ENCODE measurements around the gene PRKG1. TPM values are rescaled to one million over a fixed set of nuclear protein-coding genes. Genes with fewer than 3 reads are reported as not detected.

PRKG1 gene
- total RNA-seq, 6 experiments from 2014 or later = 1.1 to 2.0 (median 1.3) TPM

DNA sequence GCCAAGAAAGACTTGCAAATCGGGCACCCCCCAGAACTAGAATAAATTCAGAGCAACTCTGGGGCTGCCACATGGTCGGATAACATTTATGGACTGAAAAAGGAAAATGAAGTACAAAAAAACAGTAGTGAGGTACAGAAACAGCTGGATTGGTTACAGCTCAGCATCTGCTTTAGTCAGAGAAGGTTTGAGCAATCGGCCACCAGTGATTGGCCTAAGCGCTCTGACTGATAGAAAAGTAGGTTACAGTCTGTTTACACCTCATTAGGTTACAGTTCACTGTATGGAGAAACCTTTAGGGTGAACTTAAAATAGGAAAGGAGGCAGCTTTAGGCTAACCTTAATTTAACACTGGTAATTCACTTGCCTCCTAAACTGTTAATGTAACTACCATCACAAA, 1137.8 kb downstream of the PRKG1 start:
- intact Hi-C loops (cut with DNase I) = no loop called here
- peak overlapping the region; percentile 76 to 85 (median 81) for H3K27ac ChIP-seq

GRCh38 chr10:52212802-52213201, 1138.5 kb downstream of the PRKG1 start:
- H3K4me3 ChIP-seq = peak overlapping the region in 1 of 3 donors; percentile 2
- H3K36me3 ChIP-seq = no peaks in the 10 kb centered on the region
- DNase-seq = no peak
- TF ChIP-seq, protein P1, sequence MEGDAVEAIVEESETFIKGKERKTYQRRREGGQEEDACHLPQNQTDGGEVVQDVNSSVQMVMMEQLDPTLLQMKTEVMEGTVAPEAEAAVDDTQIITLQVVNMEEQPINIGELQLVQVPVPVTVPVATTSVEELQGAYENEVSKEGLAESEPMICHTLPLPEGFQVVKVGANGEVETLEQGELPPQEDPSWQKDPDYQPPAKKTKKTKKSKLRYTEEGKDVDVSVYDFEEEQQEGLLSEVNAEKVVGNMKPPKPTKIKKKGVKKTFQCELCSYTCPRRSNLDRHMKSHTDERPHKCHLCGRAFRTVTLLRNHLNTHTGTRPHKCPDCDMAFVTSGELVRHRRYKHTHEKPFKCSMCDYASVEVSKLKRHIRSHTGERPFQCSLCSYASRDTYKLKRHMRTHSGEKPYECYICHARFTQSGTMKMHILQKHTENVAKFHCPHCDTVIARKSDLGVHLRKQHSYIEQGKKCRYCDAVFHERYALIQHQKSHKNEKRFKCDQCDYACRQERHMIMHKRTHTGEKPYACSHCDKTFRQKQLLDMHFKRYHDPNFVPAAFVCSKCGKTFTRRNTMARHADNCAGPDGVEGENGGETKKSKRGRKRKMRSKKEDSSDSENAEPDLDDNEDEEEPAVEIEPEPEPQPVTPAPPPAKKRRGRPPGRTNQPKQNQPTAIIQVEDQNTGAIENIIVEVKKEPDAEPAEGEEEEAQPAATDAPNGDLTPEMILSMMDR (IDR thresholded peaks at IDR 0.05) = no peak
- no peak for TF ChIP-seq POLR2A (IDR thresholded peaks at IDR 0.05)
- ATAC-seq = peak; percentile 77 to 91 (median 78)
- peak overlapping the region; percentile 76 to 85 (median 81) for H3K27ac ChIP-seq
- H3K9me3 ChIP-seq = no peaks in the 10 kb centered on the region
- H3K4me1 ChIP-seq = peaks cover 0 to 11% (median 2%) of the 10 kb centered on the region in 4 donors
- WGBS (ENCODE audit: insufficient coverage, low coverage, low lambda C conversion rate, missing lambda C conversion rate) = 29% methylated on average over 4 of the region's 4 CpGs
- intact Hi-C loops (cut with DNase I) = no loop called here
- H3K27me3 ChIP-seq = no peaks in the 10 kb centered on the region

More for the DNA sequence above, 1137.8 kb downstream of the PRKG1 start:
- no peaks in the 10 kb centered on the region for H3K27me3 ChIP-seq
- TF ChIP-seq, protein P1 (IDR thresholded peaks at IDR 0.05) = no peak
- TF ChIP-seq POLR2A (IDR thresholded peaks at IDR 0.05) = no peak
- ATAC-seq (peak; percentile 81 to 91 (median 86)), DNase-seq (peak; percentile 35 to 71 (median 68))
- H3K4me1 ChIP-seq = peaks cover 0 to 11% (median 2%) of the 10 kb centered on the region in 4 donors
- WGBS (ENCODE audit: insufficient coverage, low coverage, low lambda C conversion rate, missing lambda C conversion rate) = 27% methylated on average over 4 of the region's 4 CpGs
- H3K36me3 ChIP-seq = no peaks in the 10 kb centered on the region
- no peak overlapping the region for H3K4me3 ChIP-seq
- no peaks in the 10 kb centered on the region for H3K9me3 ChIP-seq

GRCh38 chr10:52213321-52213752, 1139.0 kb downstream of the PRKG1 start:
- peak overlapping the region; percentile 76 to 85 (median 81) for H3K27ac ChIP-seq
- peak; percentile 59 to 87 (median 68) for ATAC-seq
- DNase-seq = peak in 1 of 3 donors; percentile 19
- H3K9me3 ChIP-seq = no peaks in the 10 kb centered on the region
- no peak for TF ChIP-seq POLR2A (IDR thresholded peaks at IDR 0.05)
- TF ChIP-seq, protein P1 (IDR thresholded peaks at IDR 0.05) = no peak
- peaks cover 0 to 11% (median 2%) of the 10 kb centered on the region in 4 donors for H3K4me1 ChIP-seq
- WGBS (ENCODE audit: insufficient coverage, low coverage, low lambda C conversion rate, missing lambda C conversion rate) = 39% methylated on average over 3 of the region's 3 CpGs
- intact Hi-C loops (cut with DNase I) = no loop called here
- H3K27me3 ChIP-seq = no peaks in the 10 kb centered on the region
- H3K36me3 ChIP-seq = no peaks in the 10 kb centered on the region
- H3K4me3 ChIP-seq = no peak overlapping the region

- Histone ChIP-seq H3K4me1 (peaks cover 0 to 11% (median 2%) of the 10 kb centered on the region in 4 donors), H3K4me3 (no peak overlapping the region), H3K27ac (no peak overlapping the region), H3K36me3 (no peaks in the 10 kb centered on the region), H3K9me3 (no peaks in the 10 kb centered on the region), H3K27me3 (no peaks in the 10 kb centered on the region)
- TF ChIP-seq, protein P1 (IDR thresholded peaks at IDR 0.05) = peak; percentile 73 to 83 (median 76)
- TF ChIP-seq POLR2A (IDR thresholded peaks at IDR 0.05) = no peak
- DNase-seq (peak in 1 of 3 donors; percentile 48), ATAC-seq (peak; percentile 57 to 74 (median 64))
- intact Hi-C loops (cut with DNase I) = no loop called here
Observed at GRCh38 chr10:52215745-52216361, 1141.6 kb downstream of the PRKG1 start.
